ENCODE measurements around the gene RHOC.

The RHOC gene

GRCh38 chr1:112676543-112676942, 30.4 kb downstream of the RHOC start:
- DNase-seq: peak in 1 of 2 donors; percentile 14

GRCh38 chr1:112675728-112676381, 31.1 kb downstream of the RHOC start:
- no peak for DNase-seq

GRCh38 chr1:112674986-112675727, 31.8 kb downstream of the RHOC start:
- no peak for DNase-seq

- peak; percentile 78 to 80 for DNase-seq
Observed at GRCh38 chr1:112674440-112674985, 32.4 kb downstream of the RHOC start, which contains the start of gene MOV10. Gene MOV10, plus strand, starts transcription at chr1:112674659. Its CDS starts 254 bp downstream, at chr1:112674913.

GRCh38 chr1:112673592-112674439, 33.1 kb downstream of the RHOC start:
- peak; percentile 19 to 31 for DNase-seq

- no peak for DNase-seq
Observed at GRCh38 chr1:112672842-112673241, 34.1 kb downstream of the RHOC start.

- no peak for DNase-seq
Observed at GRCh38 chr1:112672009-112672408, 34.9 kb downstream of the RHOC start.

GRCh38 chr1:112666946-112667345, 40.0 kb downstream of the RHOC start:
- DNase-seq: no peak

GRCh38 chr1:112665857-112666256, 41.1 kb downstream of the RHOC start:
- DNase-seq: no peak

GRCh38 chr1:112651205-112651604, 55.7 kb downstream of the RHOC start:
- DNase-seq: no peak

All from inflammatory macrophage (primary cell).